ENCODE data around the gene HSPB6. TPM values are rescaled to one million over a fixed set of nuclear protein-coding genes. Genes with fewer than 3 reads are reported as not detected.

HSPB6 gene
- total and polyA plus RNA-seq, 2 of the 8 experiments (the other 6 are each of a cell fraction or from before 2014, with no cell fraction given) = 0.91 TPM; not detected in 1

- WGBS, 2 experiments (ENCODE audit: extremely low coverage in 1 of 2, insufficient coverage in 1 of 2, insufficient read length in 1 of 2, insufficient replicate concordance in 2 of 2, low coverage in 1 of 2, low lambda C conversion rate in 2 of 2, missing lambda C conversion rate in 1 of 2) = 91% methylated on average over 10 of the region's 11 CpGs; no CpG with 5 or more reads in 1 of the 2 experiments
- Histone ChIP-seq H3K9me3 (ENCODE audit: insufficient read depth in 2 of 2, low read depth in 1 of 2, low read length in 1 of 2) (no peaks in the 10 kb centered on the region), H3K79me1 (ENCODE audit: low read depth, low read length) (no peaks in the 10 kb centered on the region), H2BK120ac (replicated peaks; ENCODE audit: low read depth, low read length) (no peak overlapping the region), H2BK20ac (ENCODE audit: low read length) (no peak overlapping the region), H3K56ac (replicated peaks; ENCODE audit: insufficient read length, low read depth, low read length) (no peak overlapping the region), H3K9ac (replicated peaks in 1 of 4; ENCODE audit: extremely low read depth in 1 of 4, low read depth in 3 of 4, low read length in 3 of 4) (no peak overlapping the region), H4K8ac (ENCODE audit: extremely low read depth, insufficient read depth, low read length) (no peak overlapping the region), H3K79me2 (ENCODE audit: control insufficient read depth in 1 of 2, insufficient read depth in 2 of 2, low read length in 2 of 2) (no peaks in the 10 kb centered on the region), H2AK5ac (ENCODE audit: low read depth, low read length) (no peak overlapping the region), H2BK12ac (ENCODE audit: low read depth, low read length) (no peak overlapping the region), H3K23me2 (ENCODE audit: low read depth, low read length) (peaks cover 7% of the 10 kb centered on the region; the same call in 1 of the 2 replicates), H3K23ac (ENCODE audit: insufficient read length) (no peak overlapping the region), H3K14ac (ENCODE audit: insufficient read length) (no peak overlapping the region), H3K4me3 (ENCODE audit: extremely low read depth in 1 of 4, insufficient read depth in 2 of 4, low read depth in 3 of 4, low read length in 4 of 4) (no peak overlapping the region), H3K4me2 (ENCODE audit: insufficient read depth in 1 of 2, low read depth in 2 of 2, low read length in 2 of 2) (no peak overlapping the region), H3K4ac (replicated peaks; ENCODE audit: insufficient read length, low read depth, low read length) (no peak overlapping the region), H4K5ac (ENCODE audit: insufficient read length, low read depth, low read length) (no peak overlapping the region), H2AFZ (ENCODE audit: low read length) (no peak overlapping the region), H3K27me3 (replicated peaks in 1 of 4; ENCODE audit: control insufficient read depth in 3 of 4, extremely low read depth in 1 of 4, insufficient read depth in 3 of 4, low read length in 3 of 4) (no peaks in the 10 kb centered on the region; a peak in 1 of 7 replicates), H3K18ac (ENCODE audit: extremely low read depth, low read length) (no peak overlapping the region), H3K4me1 (replicated peaks in 1 of 4; ENCODE audit: control insufficient read depth in 3 of 4, insufficient read depth in 4 of 4, low read length in 3 of 4) (peaks cover 0 to 6% (median 2%) of the 10 kb centered on the region in 4 experiments; a peak in 2 of 7 replicates), H3K27ac (ENCODE audit: low read depth, low read length) (no peak overlapping the region), H2BK5ac (ENCODE audit: low read depth, low read length) (no peak overlapping the region), H4K20me1 (replicated peaks in 1 of 2; ENCODE audit: control insufficient read depth in 1 of 2, insufficient read depth in 2 of 2, low read length in 2 of 2) (peaks cover 3 to 7% of the 10 kb centered on the region in 2 experiments), H3K36me3 (ENCODE audit: control insufficient read depth in 2 of 4, insufficient read depth in 4 of 4, low read length in 3 of 4) (no peaks in the 10 kb centered on the region), H4K91ac (replicated peaks; ENCODE audit: insufficient read length, low read length) (no peak overlapping the region), H2BK15ac (ENCODE audit: low read length) (no peak overlapping the region)
- no peak for DNase-seq (ENCODE audit: low read depth in 1 of 2, low spot score in 2 of 2)
- no peak for FAIRE-seq
- ChIA-PET POLR2A (ENCODE audit: partially characterized antibody) (interaction anchor here (2.2 kb wide), 1 partner anchor 16 kb away, joined by 9 read pairs; no protein-coding TSS in a partner anchor), CTCF (ENCODE audit: partially characterized antibody) (interaction anchor here (0.8 to 3.8 kb wide), 7 partner anchors 8 to 142 kb away, joined by 3 to 13 read pairs (median 3); no protein-coding TSS in a partner anchor)
- no peak for TF ChIP-seq RFX5 (IDR thresholded peaks at IDR 0.05; ENCODE audit: borderline replicate concordance, low read depth, low read length)
- no peak for TF ChIP-seq BACH1 (IDR thresholded peaks at IDR 0.05; ENCODE audit: low read length)
- no peak for TF ChIP-seq HDAC2 (IDR thresholded peaks at IDR 0.05; ENCODE audit: borderline replicate concordance in 1 of 2, low read depth in 2 of 2, low read length in 2 of 2)
- no peak for TF ChIP-seq TAF1 (IDR thresholded peaks at IDR 0.05; ENCODE audit: low read depth, low read length)
- no peak for TF ChIP-seq SRF (IDR thresholded peaks at IDR 0.05; ENCODE audit: low read depth, low read length)
- no peak for TF ChIP-seq NANOG (IDR thresholded peaks at IDR 0.05; ENCODE audit: insufficient read depth, low read depth, low read length, poor library complexity, severe bottlenecking)
- no peak for TF ChIP-seq SP2 (IDR thresholded peaks at IDR 0.05; ENCODE audit: low read length)
- no peak for TF ChIP-seq BRCA1 (IDR thresholded peaks at IDR 0.05; ENCODE audit: low read depth, low read length)
- no peak for TF ChIP-seq EGR1 (IDR thresholded peaks at IDR 0.05; ENCODE audit: borderline replicate concordance, low read depth, low read length)
- no peak for TF ChIP-seq HDAC6 (IDR thresholded peaks at IDR 0.05; ENCODE audit: low read depth, low read length)
Measured at GRCh38 chr19:35789195-35789977, 32.6 kb upstream of the HSPB6 start.

Measured in H1 (cell line).